PC-9 (cell line): Measurements from ENCODE around the gene KCTD20. TPM values are rescaled to one million over a fixed set of nuclear protein-coding genes. Genes with fewer than 3 reads are reported as not detected.
"Not testable (repeated sequence)": the region's sequence is repeated elsewhere in the genome, so short reads cannot be mapped to it uniquely, and the experiment has no call there.

Experiments
- BruUV-seq: library from RNA; stranded (reverse); fragments of 400-500 nt; replicated peaks from 2 replicates; lab custom pipeline; 2021; lab: Mats Ljungman, UMichigan
- CTCF ChIA-PET: fragments of 300-600 bp; sonication (Branson Sonifier 250); formaldehyde crosslinking; loops from one replicate; lab custom pipeline; 2022; ENCODE audit warnings: antibody characterized with exemption; lab: Charles Lee
- POLR2A ChIA-PET: fragments of 300-600 bp; sonication (Branson Sonifier 250); formaldehyde crosslinking; loops from one replicate; lab custom pipeline; 2022; ENCODE audit warnings: antibody characterized with exemption; ENCODE audit not compliant: unreplicated experiment; lab: Charles Lee
- DNase-seq, 2 experiments: peaks; one replicate each; pipeline versions ENCODE4 v3.0.0 to v3.0.0-alpha.2; 2015 to 2022; ENCODE audit warnings: mixed read lengths in 1 of 2
- H2AFZ ChIP-seq: fragments of 200-600 bp; sonication (generic); 2 replicates; pipeline ENCODE4 v1.8.1; 2017; ENCODE audit warnings: antibody characterized with exemption
- H3F3A ChIP-seq: fragments of 200-600 bp; sonication (generic); 2 replicates; pipeline ENCODE4 v1.8.1; 2017; ENCODE audit warnings: antibody characterized with exemption, mild to moderate bottlenecking, low read depth; ENCODE audit not compliant: insufficient read depth
- H3K27ac ChIP-seq: fragments of 200-600 bp; sonication (generic); 2 replicates; pipeline ENCODE4 v1.6.1; 2016; ENCODE audit warnings: mixed run types
- H3K27me3 ChIP-seq: fragments of 200-600 bp; sonication (generic); 2 replicates; pipeline ENCODE4 v1.6.1; 2016; ENCODE audit warnings: low read depth, mixed run types; ENCODE audit not compliant: insufficient read depth
- H3K36me3 ChIP-seq: fragments of 200-600 bp; sonication (generic); 2 replicates; pipeline ENCODE4 v1.6.1; 2016; ENCODE audit warnings: low read depth, mixed run types
- H3K4me1 ChIP-seq: fragments of 200-600 bp; sonication (generic); replicated peaks from 2 replicates; pipeline ENCODE4 v1.6.1; 2016; ENCODE audit warnings: mixed run types; ENCODE audit not compliant: insufficient read depth
- H3K4me2 ChIP-seq: fragments of 200-600 bp; sonication (generic); 2 replicates; pipeline ENCODE4 v1.6.1; 2017; ENCODE audit warnings: mixed run types
- H3K4me3 ChIP-seq: fragments of 200-600 bp; sonication (generic); 2 replicates; pipeline ENCODE4 v1.6.1; 2016; ENCODE audit warnings: mixed run types
- H3K79me2 ChIP-seq: fragments of 200-600 bp; sonication (generic); 2 replicates; pipeline ENCODE4 v1.6.1; 2017; ENCODE audit warnings: low read depth, mixed run types
- H3K9me2 ChIP-seq: fragments of 200-600 bp; sonication (generic); 2 replicates; pipeline ENCODE4 v1.8.1; 2017; ENCODE audit warnings: mild to moderate bottlenecking; ENCODE audit not compliant: insufficient read depth
- H3K9me3 ChIP-seq: fragments of 200-600 bp; sonication (generic); 2 replicates; pipeline ENCODE4 v1.8.1; 2016; ENCODE audit warnings: low read depth; ENCODE audit not compliant: insufficient read depth
- H4K20me1 ChIP-seq: fragments of 200-600 bp; sonication (generic); 2 replicates; pipeline ENCODE4 v1.8.1; 2017; ENCODE audit not compliant: insufficient read depth
- EZH2 ChIP-seq: fragments of 200-600 bp; sonication (generic); IDR thresholded peaks from 2 replicates; pipeline ENCODE4 v1.8.0; 2017; ENCODE audit warnings: antibody characterized with exemption, low read depth
- intact Hi-C: fragments of 100-400 bp; cut with micrococcal nuclease; formaldehyde crosslinking; loops from one replicate; pipeline ENCODE4 v1.10.0; 2022; ENCODE audit not compliant: unreplicated experiment
- total RNA-seq: library from RNA; stranded (reverse); gene quantifications from 2 replicates; pipeline ENCODE4 v1.2.3, GENCODE V29; 2021
- TF ChIP-seq, protein P1 (sequence below): fragments of 200-600 bp; sonication (generic); conservative IDR thresholded peaks from 2 replicates; pipeline ENCODE4 v1.6.1; 2017; ENCODE audit warnings: mixed run types, antibody characterized with exemption, mild to moderate bottlenecking, moderate library complexity

The KCTD20 gene
- total RNA-seq, 1 experiment from 2014 or later: 42.5 TPM

DNA sequence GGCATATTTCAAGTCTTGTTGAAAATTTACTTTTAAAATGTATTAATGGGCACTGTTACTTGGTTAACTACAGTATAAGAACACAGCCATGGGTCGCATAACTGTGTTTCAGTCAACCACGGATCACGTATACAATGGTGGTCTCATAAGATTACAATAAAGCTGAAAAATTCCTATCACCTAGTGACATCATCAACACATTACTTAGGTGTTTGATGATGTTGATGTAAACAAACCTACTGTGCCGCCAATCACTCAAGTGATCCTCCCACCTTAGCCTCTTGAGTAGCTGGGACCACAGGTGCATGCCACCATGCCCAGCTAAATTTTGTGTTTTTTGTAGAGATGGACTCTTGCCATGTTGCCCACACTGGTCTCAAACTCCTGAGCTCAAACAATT, 38.6 kb upstream of the KCTD20 start:
- Histone ChIP-seq H2AFZ (no peak overlapping the region), H3K4me1 (no peaks in the 10 kb centered on the region), H3K27ac (no peak overlapping the region), H3K27me3 (no peaks in the 10 kb centered on the region), H3K79me2 (no peaks in the 10 kb centered on the region), H3K4me2 (no peak overlapping the region), H4K20me1 (no peaks in the 10 kb centered on the region), H3K9me3 (no peaks in the 10 kb centered on the region), H3K4me3 (no peak overlapping the region), H3K36me3 (no peaks in the 10 kb centered on the region), H3F3A (no peaks in the 10 kb centered on the region), H3K9me2 (no peaks in the 10 kb centered on the region)
- intact Hi-C loops: no loop called here
- DNase-seq: no peak
- BruUV-seq: no TSS peak
- TF ChIP-seq, protein P1, sequence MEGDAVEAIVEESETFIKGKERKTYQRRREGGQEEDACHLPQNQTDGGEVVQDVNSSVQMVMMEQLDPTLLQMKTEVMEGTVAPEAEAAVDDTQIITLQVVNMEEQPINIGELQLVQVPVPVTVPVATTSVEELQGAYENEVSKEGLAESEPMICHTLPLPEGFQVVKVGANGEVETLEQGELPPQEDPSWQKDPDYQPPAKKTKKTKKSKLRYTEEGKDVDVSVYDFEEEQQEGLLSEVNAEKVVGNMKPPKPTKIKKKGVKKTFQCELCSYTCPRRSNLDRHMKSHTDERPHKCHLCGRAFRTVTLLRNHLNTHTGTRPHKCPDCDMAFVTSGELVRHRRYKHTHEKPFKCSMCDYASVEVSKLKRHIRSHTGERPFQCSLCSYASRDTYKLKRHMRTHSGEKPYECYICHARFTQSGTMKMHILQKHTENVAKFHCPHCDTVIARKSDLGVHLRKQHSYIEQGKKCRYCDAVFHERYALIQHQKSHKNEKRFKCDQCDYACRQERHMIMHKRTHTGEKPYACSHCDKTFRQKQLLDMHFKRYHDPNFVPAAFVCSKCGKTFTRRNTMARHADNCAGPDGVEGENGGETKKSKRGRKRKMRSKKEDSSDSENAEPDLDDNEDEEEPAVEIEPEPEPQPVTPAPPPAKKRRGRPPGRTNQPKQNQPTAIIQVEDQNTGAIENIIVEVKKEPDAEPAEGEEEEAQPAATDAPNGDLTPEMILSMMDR: no peak
- no peak for TF ChIP-seq EZH2
- ChIA-PET POLR2A (interaction anchor here (0.5 kb wide), 1 partner anchor 150 kb away, joined by 9 read pairs; no protein-coding TSS in a partner anchor), CTCF (no interaction called here)

DNA sequence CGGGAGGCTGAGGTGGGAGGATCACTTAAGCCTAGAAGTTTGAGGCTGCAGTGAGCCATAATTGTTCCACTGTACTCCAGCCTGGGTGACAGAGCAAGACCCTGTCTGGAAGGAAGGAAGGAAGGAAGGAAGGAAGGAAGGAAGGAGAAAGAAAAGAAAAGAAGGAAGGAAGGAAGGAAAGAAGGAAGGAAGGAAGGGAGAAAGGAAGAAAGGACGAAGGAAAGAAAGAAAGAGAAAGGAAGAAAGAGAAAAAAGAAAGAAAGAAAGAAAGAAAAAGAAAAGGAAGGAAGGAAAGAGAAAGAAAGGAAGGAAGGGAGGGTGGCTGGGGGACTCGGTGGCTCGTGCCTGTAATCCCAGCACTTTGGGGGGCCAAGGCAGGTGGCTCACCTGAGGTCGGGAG, 33.1 kb upstream of the KCTD20 start:
- H3K27me3 ChIP-seq, BruUV-seq, H4K20me1 ChIP-seq, H2AFZ ChIP-seq, H3K4me2 ChIP-seq, H3F3A ChIP-seq, CTCF ChIA-PET, H3K4me1 ChIP-seq, intact Hi-C loops, H3K9me2 ChIP-seq, POLR2A ChIA-PET, DNase-seq, H3K4me3 ChIP-seq, H3K79me2 ChIP-seq, H3K36me3 ChIP-seq, H3K27ac ChIP-seq, H3K9me3 ChIP-seq: not testable (repeated sequence)

DNA sequence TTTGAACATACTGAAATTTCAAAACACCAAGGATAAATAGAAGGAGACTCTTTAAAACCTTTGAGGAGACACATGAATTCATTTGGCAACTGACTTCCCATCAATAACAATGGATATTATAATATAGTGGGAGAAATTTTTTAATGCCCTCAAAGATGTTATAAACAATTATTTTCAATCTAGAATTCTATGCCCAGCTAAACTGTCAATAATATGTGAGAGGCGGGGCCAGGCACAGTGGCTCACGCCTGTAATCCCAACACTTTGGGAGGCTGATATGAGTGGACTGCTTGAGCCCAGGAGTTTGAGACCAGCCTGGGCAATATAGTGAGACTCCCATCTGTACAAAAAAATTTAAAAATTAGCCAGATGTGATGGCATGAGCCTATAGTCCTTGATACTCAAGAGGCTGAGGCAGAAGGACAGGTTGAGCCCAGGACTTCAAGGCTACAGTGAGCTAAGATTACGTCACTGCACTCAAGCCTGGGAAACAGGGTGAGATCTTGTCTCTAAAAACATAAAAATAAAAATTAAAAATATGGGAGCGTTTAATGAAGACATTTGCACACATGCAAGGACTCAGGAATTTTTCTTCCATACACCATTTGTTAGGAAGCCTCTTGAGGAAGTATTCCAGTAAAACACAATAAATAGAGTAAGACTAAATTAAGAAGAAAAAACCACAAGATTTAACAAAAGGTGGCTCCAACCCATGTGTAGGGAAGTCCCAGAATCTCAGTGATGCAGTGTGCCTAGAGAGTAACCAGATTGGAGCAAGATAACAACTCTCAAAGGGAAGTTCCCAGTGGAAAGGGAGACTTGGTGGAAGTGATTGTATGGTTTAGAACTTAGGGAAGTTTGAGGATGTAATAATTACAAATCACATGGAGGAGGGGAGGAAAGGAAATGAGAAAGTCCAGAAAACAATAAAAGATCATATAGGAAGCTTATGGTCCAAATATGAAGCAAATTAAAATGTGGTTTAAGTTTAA, 29.0 kb upstream of the KCTD20 start:
- Histone ChIP-seq H3K4me3 (no peak overlapping the region), H3K9me2 (no peaks in the 10 kb centered on the region), H3K9me3 (no peaks in the 10 kb centered on the region; the same call in 1 of the 2 replicates), H3K27me3 (no peaks in the 10 kb centered on the region), H3K4me2 (no peak overlapping the region), H4K20me1 (no peaks in the 10 kb centered on the region), H3K36me3 (no peaks in the 10 kb centered on the region), H3F3A (peaks cover 4% of the 10 kb centered on the region; the same call in 1 of the 2 replicates), H3K4me1 (peaks cover 8% of the 10 kb centered on the region), H2AFZ (peak overlapping the region; percentile 15; the same call in 1 of the 2 replicates), H3K27ac (no peak overlapping the region), H3K79me2 (no peaks in the 10 kb centered on the region)
- no TSS peak for BruUV-seq
- DNase-seq: no peak
- TF ChIP-seq, protein P1: no peak
- no peak for TF ChIP-seq EZH2
- CTCF ChIA-PET: interaction anchor here (0.6 kb wide), 1 partner anchor 99 kb away, joined by 3 read pairs; no protein-coding TSS in a partner anchor
- intact Hi-C loops: no loop called here
- POLR2A ChIA-PET: no interaction called here
